Spleen (tissue), 11 donors: ENCODE data around the gene PLEKHH1. TPM values are rescaled to one million over a fixed set of nuclear protein-coding genes. Genes with fewer than 3 reads are reported as not detected.

Experiments used
- DNase-seq: peaks from one replicate; pipeline ENCODE4 v3.0.0-alpha.2; 2020
- H3K27ac ChIP-seq, 8 donors: fragments of 200-600 bp; sonication (generic) in 7 of 8; 1 replicate in 4 of 8; 2 replicates in 4 of 8; pipeline versions ENCODE4 v1.5.0 to v1.8.0; 2016 to 2021; ENCODE audit warnings: inconsistent platforms in 4 of 8, mild to moderate bottlenecking in 4 of 8, moderate library complexity in 1 of 8
- H3K27me3 ChIP-seq, 7 donors: fragments of 200-600 bp; sonication (generic) in 6 of 7; replicated peaks in 1 of 7; 1 replicate in 4 of 7; 2 replicates in 3 of 7; pipeline versions ENCODE4 v1.5.0 to v1.8.0; 2016 to 2021; ENCODE audit warnings: inconsistent platforms in 3 of 7, mild to moderate bottlenecking in 1 of 7
- H3K36me3 ChIP-seq, 6 donors: fragments of 200-600 bp; sonication (generic) in 5 of 6; 1 replicate in 4 of 6; 2 replicates in 2 of 6; pipeline versions ENCODE4 v1.5.0 to v1.8.0; 2016 to 2021; ENCODE audit warnings: inconsistent platforms in 2 of 6
- H3K4me1 ChIP-seq, 6 donors: fragments of 200-600 bp; sonication (generic) in 5 of 6; 1 replicate in 3 of 6; 2 replicates in 3 of 6; pipeline versions ENCODE4 v1.5.0 to v1.8.0; 2016 to 2021; ENCODE audit warnings: inconsistent platforms in 3 of 6
- H3K4me3 ChIP-seq, 8 donors: fragments of 200-600 bp; sonication (generic) in 7 of 8; 1 replicate in 4 of 8; 2 replicates in 4 of 8; pipeline versions ENCODE4 v1.5.0 to v1.8.0; 2016 to 2021; ENCODE audit warnings: inconsistent platforms in 4 of 8, mild to moderate bottlenecking in 4 of 8, moderate library complexity in 2 of 8
- H3K9me3 ChIP-seq, 8 donors: fragments of 200-600 bp; sonication (generic) in 7 of 8; 1 replicate in 4 of 8; 2 replicates in 4 of 8; pipeline versions ENCODE4 v1.5.0 to v1.8.0; 2016 to 2021; ENCODE audit warnings: inconsistent platforms in 4 of 8
- POLR2A ChIP-seq, 3 donors: fragments of 450-650 bp; IDR thresholded peaks; one replicate each; pipeline ENCODE4 v1.5.1; 2017; ENCODE audit warnings: antibody characterized with exemption in 3 of 3, mild to moderate bottlenecking in 1 of 3
- POLR2AphosphoS5 ChIP-seq, 3 donors: sonication (generic); formaldehyde crosslinking; IDR thresholded peaks; one replicate each; pipeline ENCODE4 v1.5.1; 2017; ENCODE audit warnings: antibody characterized with exemption in 3 of 3
- WGBS, 5 donors: extraction: QIAGEN DNeasy Blood & Tissue Kit in 3 of 5; methylation state at CpG; one replicate each; pipeline versions ENCODE4 v1.1.5 to v1.1.7; 2013 to 2018; 5-methylcytosine and 5-hydroxymethylcytosine counted together
- intact Hi-C: fragments of 100-400 bp; cut with DNase I; formaldehyde crosslinking; loops from one replicate; pipeline ENCODE4 v1.15.0; 2023; ENCODE audit warnings: low total_unique reads
- polyA plus RNA-seq, 3 donors: library from polyadenylated mRNA; stranded (reverse); fragments of 200-250 nt; gene quantifications; one replicate each; pipeline ENCODE4 v1.2.1, GENCODE V29; 2013
- total RNA-seq, 7 donors: library from RNA; depleted of rRNA in 3 of 7; stranded (reverse); fragments of >200 nt in 3 of 7; fragmentation: NEBNext Ultra II Directional in 4 of 7; extraction: Animal tissue kit (Norgen Biotek cat#: 25700) in 4 of 7; gene quantifications; one replicate each; pipeline versions ENCODE4 v1.1.0 to v1.2.1, GENCODE V29; 2016 to 2021
- TF ChIP-seq, protein P1 (sequence below), 11 experiments: fragments of 200-600 bp in 7 of 11; fragments of 450-650 bp in 4 of 11; sonication (generic) in 4 of 11; IDR thresholded peaks in 8 of 11; conservative IDR thresholded peaks in 3 of 11; 1 replicate in 7 of 11; 2 replicates in 4 of 11; pipeline versions ENCODE4 v1.4.0 to v1.8.0; 2016 to 2021; ENCODE audit warnings: antibody characterized with exemption in 11 of 11, inconsistent platforms in 4 of 11, mild to moderate bottlenecking in 1 of 11
- donor health status: healthy with polysubstance abuse.
- donor health status: DM: no; HTN: no; CAD: no; lungs with moderate emphysema.
- donor health status: DM: no; HTN: no; CAD: no.
- donor health status: Bipolar disorder and iron deficiency.
- donor health status: healthy.
- donor health status: DM: no; HTN: no; CAD: no.
- donor health status: DM: yes; HTN: yes; CAD: no.

Gene PLEKHH1
- total and polyA plus RNA-seq, 10 donors, result 0.56 to 7.1 (median 4.1) TPM

DNA sequence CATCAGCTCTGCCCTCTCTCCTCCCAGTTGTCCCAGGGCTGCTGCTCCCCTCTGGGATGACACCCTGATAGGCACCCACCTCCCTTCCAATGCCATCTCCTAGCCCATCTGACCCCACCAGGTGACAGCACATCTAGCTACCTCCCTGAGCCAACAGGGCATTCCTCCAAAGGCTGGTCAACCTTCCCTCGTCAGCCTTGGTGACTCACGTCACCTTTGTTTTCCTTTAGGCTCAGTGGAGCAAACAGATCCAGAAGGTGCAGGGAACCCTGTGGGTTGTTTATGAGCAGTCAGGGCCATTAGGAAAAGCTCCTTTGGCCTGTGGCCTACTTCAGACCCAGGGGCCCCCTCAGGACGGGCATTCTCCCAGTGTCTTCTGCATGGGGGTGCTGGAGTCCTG, 34.6 kb downstream of the PLEKHH1 start:
- Histone ChIP-seq H3K36me3 (peaks cover 0 to 6% (median 0%) of the 10 kb centered on the region in 6 donors), H3K27me3 (no peaks in the 10 kb centered on the region), H3K4me1 (peaks cover 0 to 4% (median 0%) of the 10 kb centered on the region in 6 donors), H3K4me3 (no peak overlapping the region), H3K9me3 (no peaks in the 10 kb centered on the region), H3K27ac (peak overlapping the region in 3 of 8 donors; percentile 43 to 74 (median 48))
- TF ChIP-seq POLR2AphosphoS5 (IDR thresholded peaks at IDR 0.05) (no peak), POLR2A (IDR thresholded peaks at IDR 0.05) (no peak)
- TF ChIP-seq, protein P1, sequence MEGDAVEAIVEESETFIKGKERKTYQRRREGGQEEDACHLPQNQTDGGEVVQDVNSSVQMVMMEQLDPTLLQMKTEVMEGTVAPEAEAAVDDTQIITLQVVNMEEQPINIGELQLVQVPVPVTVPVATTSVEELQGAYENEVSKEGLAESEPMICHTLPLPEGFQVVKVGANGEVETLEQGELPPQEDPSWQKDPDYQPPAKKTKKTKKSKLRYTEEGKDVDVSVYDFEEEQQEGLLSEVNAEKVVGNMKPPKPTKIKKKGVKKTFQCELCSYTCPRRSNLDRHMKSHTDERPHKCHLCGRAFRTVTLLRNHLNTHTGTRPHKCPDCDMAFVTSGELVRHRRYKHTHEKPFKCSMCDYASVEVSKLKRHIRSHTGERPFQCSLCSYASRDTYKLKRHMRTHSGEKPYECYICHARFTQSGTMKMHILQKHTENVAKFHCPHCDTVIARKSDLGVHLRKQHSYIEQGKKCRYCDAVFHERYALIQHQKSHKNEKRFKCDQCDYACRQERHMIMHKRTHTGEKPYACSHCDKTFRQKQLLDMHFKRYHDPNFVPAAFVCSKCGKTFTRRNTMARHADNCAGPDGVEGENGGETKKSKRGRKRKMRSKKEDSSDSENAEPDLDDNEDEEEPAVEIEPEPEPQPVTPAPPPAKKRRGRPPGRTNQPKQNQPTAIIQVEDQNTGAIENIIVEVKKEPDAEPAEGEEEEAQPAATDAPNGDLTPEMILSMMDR (IDR thresholded peaks at IDR 0.05 in 8 of 11, conservative IDR thresholded peaks at IDR 0.05 in 3 of 11), result no peak
- intact Hi-C loops, result no loop called here
- peak; percentile 34 for DNase-seq
- WGBS, 5 donors, result 60 to 95% (median 85%) methylated on average over 3 of the region's 3 CpGs

DNA sequence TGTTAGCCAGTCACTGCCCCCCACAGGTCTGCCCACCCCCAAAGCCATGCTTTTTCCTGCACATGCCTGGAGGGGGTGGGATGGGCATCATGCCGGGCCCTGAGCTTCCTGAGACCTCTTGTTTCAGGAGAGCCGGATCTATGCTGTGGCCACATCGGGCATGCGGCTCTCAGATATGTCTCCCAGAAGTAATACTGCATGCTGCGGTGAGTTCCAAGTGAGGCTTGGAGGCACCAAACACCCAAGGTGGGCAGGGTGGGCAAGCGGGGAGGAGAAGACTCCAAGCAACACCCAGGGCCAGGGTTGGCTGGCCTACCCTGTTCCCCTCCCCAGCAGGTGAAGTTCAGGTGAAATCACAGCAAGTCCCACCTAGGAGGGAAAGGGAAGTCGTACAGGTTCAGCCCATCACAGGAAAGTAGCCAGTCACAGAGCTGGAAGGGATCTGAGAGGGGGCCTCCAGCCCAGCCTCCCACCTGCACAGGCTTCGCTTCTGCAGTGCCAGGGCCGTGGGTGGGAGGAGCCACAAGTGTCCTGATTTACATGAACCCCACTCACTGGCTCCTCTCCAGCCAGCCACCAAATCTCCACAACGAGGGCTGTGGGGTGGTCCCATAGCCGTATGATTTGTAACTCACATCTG, 36.0 kb downstream of the PLEKHH1 start:
- H3K9me3 ChIP-seq, result no peaks in the 10 kb centered on the region
- no peaks in the 10 kb centered on the region for H3K36me3 ChIP-seq
- peak; percentile 71 for DNase-seq
- 66 to 88% (median 78%) methylated on average over 9 to 11 of the region's 11 CpGs for WGBS, 5 donors
- H3K27me3 ChIP-seq, result no peaks in the 10 kb centered on the region
- no peak overlapping the region for H3K27ac ChIP-seq
- peaks cover 0 to 4% (median 0%) of the 10 kb centered on the region in 6 donors for H3K4me1 ChIP-seq
- no peak for TF ChIP-seq POLR2A (IDR thresholded peaks at IDR 0.05)
- TF ChIP-seq, protein P1 (IDR thresholded peaks at IDR 0.05 in 8 of 11, conservative IDR thresholded peaks at IDR 0.05 in 3 of 11), result no peak
- TF ChIP-seq POLR2AphosphoS5 (IDR thresholded peaks at IDR 0.05), result no peak
- intact Hi-C loops, result loop anchor here (1.0 kb wide), 1 partner anchor 142 kb away; no protein-coding TSS in a partner anchor
- no peak overlapping the region for H3K4me3 ChIP-seq

DNA sequence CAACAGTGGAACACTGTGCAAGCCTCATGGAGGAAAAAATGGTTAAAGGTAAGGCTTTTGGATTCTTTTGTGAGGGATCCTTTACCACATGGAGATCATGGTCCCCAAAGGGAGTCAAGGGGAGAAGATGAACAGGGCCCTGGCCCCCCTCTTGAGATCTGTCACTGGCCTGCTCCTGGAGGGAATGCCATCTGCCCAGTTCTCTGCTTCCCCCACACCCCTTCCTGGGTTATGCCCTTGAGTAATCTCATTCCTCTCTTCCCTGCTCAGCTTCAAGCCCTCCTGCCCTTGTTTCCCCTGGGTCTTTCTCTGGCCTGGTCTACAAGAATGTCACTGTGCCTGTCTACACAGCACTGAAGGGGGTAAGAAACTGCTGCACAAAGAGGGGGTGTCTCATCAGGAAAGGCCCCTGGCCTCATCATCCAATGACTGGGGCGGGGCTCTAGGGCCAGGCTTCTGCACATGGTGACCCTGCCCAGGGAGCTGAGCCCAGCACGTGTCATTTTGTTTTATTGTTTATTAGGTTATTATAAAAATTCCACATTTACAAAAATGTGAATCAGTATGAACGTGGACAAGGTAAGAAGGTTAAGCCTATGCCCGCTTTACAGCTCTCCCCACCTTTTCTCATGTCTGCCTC, 36.7 kb downstream of the PLEKHH1 start:
- no peaks in the 10 kb centered on the region for H3K27me3 ChIP-seq
- no peak overlapping the region for H3K4me3 ChIP-seq
- no peaks in the 10 kb centered on the region for H3K9me3 ChIP-seq
- intact Hi-C loops, result loop anchor here (1.0 kb wide), 1 partner anchor 142 kb away; no protein-coding TSS in a partner anchor
- H3K27ac ChIP-seq, result no peak overlapping the region
- H3K36me3 ChIP-seq, result no peaks in the 10 kb centered on the region
- H3K4me1 ChIP-seq, result peaks cover 0 to 4% (median 0%) of the 10 kb centered on the region in 6 donors
- peak; percentile 38 for DNase-seq
- WGBS, 5 donors, result 73 to 85% (median 83%) methylated on average over 4 of the region's 4 CpGs
- TF ChIP-seq POLR2AphosphoS5 (IDR thresholded peaks at IDR 0.05) (no peak), POLR2A (IDR thresholded peaks at IDR 0.05) (no peak)
- TF ChIP-seq, protein P1 (IDR thresholded peaks at IDR 0.05 in 8 of 11, conservative IDR thresholded peaks at IDR 0.05 in 3 of 11), result no peak

DNA sequence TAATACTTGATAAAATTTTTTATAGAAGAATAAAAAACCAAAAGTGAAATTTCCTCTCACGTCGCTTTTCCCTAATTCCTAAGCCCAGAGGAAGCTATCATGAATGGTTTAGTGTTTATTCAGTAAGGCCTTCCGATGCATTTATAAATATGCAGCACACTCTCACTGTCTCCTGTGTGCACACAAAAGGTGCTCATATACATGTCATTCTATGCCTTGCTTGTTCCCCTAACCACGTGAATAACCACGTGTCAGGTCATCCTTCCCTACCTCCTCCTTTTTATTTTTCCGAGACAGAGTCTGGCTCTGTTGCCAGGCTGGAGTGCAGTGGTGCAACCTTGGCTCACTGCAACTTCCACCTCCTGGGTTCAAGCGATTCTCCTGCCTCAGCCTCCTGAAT, 37.4 kb downstream of the PLEKHH1 start:
- no peak overlapping the region for H3K27ac ChIP-seq
- no peak for DNase-seq
- H3K4me3 ChIP-seq, result no peak overlapping the region
- H3K4me1 ChIP-seq, result peaks cover 0 to 4% (median 0%) of the 10 kb centered on the region in 6 donors
- TF ChIP-seq, protein P1 (IDR thresholded peaks at IDR 0.05 in 8 of 11, conservative IDR thresholded peaks at IDR 0.05 in 3 of 11), result no peak
- no peak for TF ChIP-seq POLR2AphosphoS5 (IDR thresholded peaks at IDR 0.05)
- TF ChIP-seq POLR2A (IDR thresholded peaks at IDR 0.05), result no peak
- no peaks in the 10 kb centered on the region for H3K9me3 ChIP-seq
- intact Hi-C loops, result no loop called here
- H3K27me3 ChIP-seq, result no peaks in the 10 kb centered on the region
- 85 to 90% (median 85%) methylated on average over 7 of the region's 7 CpGs for WGBS, 5 donors
- H3K36me3 ChIP-seq, result no peaks in the 10 kb centered on the region
